AG09309 (cell line): ENCODE results near the gene MACIR.
"Not testable (repeated sequence)": the region's sequence is repeated elsewhere in the genome, so short reads cannot be mapped to it uniquely, and the experiment has no call there.

Source experiments
- DNase-seq: peaks from one replicate; pipeline ENCODE4 v3.0.0-alpha.2; 2010; ENCODE audit warnings: low read depth
- H3K4me3 ChIP-seq: 2 replicates; pipeline ENCODE4 v1.5.1; 2011; ENCODE audit warnings: mild to moderate bottlenecking, low read depth, low read length, moderate library complexity; ENCODE audit not compliant: control insufficient read depth
- CTCF ChIP-seq: IDR thresholded peaks from 2 replicates; pipeline ENCODE4 v1.5.1; 2011; ENCODE audit warnings: mild to moderate bottlenecking, low read depth, low read length, inconsistent platforms; ENCODE audit not compliant: insufficient read depth, control insufficient read depth; ENCODE audit errors: missing control alignments

The MACIR gene

GRCh38 chr5:103217101-103217500, 41.5 kb upstream of the MACIR start:
- no peak overlapping the region for H3K4me3 ChIP-seq
- no peak for TF ChIP-seq CTCF
- no peak for DNase-seq

GRCh38 chr5:103218164-103218563, 40.4 kb upstream of the MACIR start:
- H3K4me3 ChIP-seq, result no peak overlapping the region
- peak; percentile 48 for DNase-seq
- no peak for TF ChIP-seq CTCF

GRCh38 chr5:103219074-103219473, 39.5 kb upstream of the MACIR start:
- H3K4me3 ChIP-seq, DNase-seq: not testable (repeated sequence)

GRCh38 chr5:103223031-103223955, 35.3 kb upstream of the MACIR start:
- DNase-seq, result no peak
- no peak for TF ChIP-seq CTCF
- H3K4me3 ChIP-seq, result no peak overlapping the region

- TF ChIP-seq CTCF, result peak; percentile 72
- peak; percentile 46 for DNase-seq
- H3K4me3 ChIP-seq, result no peak overlapping the region
Measured at GRCh38 chr5:103224118-103224893, 34.3 kb upstream of the MACIR start.

GRCh38 chr5:103224894-103225246, 33.7 kb upstream of the MACIR start:
- no peak overlapping the region for H3K4me3 ChIP-seq
- no peak for DNase-seq
- TF ChIP-seq CTCF, result no peak

GRCh38 chr5:103228061-103228460, 30.5 kb upstream of the MACIR start:
- no peak for TF ChIP-seq CTCF

More at GRCh38 chr5:103228061-103228460, 30.5 kb upstream of the MACIR start:
- H3K4me3 ChIP-seq, result no peak overlapping the region
- no peak for DNase-seq
